NB4 (cell line): ENCODE measurements around the gene PTPRG.
"Not testable (repeated sequence)": the region's sequence is repeated elsewhere in the genome, so short reads cannot be mapped to it uniquely, and the experiment has no call there.

Experiments
- DNase-seq: peaks from one replicate; pipeline ENCODE4 v3.0.0; 2010; ENCODE audit warnings: low read depth
- H3K4me3 ChIP-seq: one replicate; pipeline ENCODE4 v1.5.1; 2011; ENCODE audit warnings: mild to moderate bottlenecking, low read depth, low read length, moderate library complexity
- MYC ChIP-seq: IDR thresholded peaks from 2 replicates; pipeline ENCODE4 v1.6.1; 2011; ENCODE audit warnings: low read depth, low read length
- POLR2A ChIP-seq: IDR thresholded peaks from 2 replicates; pipeline ENCODE4 v1.6.1; 2011; ENCODE audit warnings: mild to moderate bottlenecking; ENCODE audit not compliant: insufficient read length; ENCODE audit errors: extremely low read depth
- TF ChIP-seq, protein P1 (sequence below): IDR thresholded peaks from 2 replicates; pipeline ENCODE4 v1.6.1; 2011; ENCODE audit warnings: low read depth, low read length
- TF ChIP-seq, protein P2 (sequence below): IDR thresholded peaks from one replicate; pipeline ENCODE4 v1.5.1; 2012; ENCODE audit warnings: low read depth, low read length

The PTPRG gene

DNA sequence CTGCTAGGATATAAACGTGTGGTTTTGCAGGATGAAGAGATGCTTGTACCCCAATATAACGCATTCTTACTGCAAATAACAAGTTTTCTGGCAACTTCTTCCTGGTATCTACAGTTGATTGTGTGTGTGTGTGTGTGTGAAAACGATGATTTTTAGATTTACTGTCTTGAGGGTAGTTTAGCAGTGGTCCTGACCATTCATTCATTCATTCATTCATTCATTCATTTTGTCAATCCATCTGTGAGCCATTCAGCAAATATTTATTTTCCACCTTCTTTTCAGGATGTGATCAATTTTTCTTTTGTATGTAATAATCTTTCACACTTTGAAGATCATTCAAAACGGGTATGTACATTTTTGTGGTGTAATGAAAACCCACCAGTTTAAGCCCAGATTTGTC, 250.7 kb downstream of the PTPRG start:
- no peak for TF ChIP-seq MYC
- TF ChIP-seq, protein P1, sequence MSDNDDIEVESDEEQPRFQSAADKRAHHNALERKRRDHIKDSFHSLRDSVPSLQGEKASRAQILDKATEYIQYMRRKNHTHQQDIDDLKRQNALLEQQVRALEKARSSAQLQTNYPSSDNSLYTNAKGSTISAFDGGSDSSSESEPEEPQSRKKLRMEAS: no peak
- TF ChIP-seq POLR2A: no peak
- TF ChIP-seq, protein P2, sequence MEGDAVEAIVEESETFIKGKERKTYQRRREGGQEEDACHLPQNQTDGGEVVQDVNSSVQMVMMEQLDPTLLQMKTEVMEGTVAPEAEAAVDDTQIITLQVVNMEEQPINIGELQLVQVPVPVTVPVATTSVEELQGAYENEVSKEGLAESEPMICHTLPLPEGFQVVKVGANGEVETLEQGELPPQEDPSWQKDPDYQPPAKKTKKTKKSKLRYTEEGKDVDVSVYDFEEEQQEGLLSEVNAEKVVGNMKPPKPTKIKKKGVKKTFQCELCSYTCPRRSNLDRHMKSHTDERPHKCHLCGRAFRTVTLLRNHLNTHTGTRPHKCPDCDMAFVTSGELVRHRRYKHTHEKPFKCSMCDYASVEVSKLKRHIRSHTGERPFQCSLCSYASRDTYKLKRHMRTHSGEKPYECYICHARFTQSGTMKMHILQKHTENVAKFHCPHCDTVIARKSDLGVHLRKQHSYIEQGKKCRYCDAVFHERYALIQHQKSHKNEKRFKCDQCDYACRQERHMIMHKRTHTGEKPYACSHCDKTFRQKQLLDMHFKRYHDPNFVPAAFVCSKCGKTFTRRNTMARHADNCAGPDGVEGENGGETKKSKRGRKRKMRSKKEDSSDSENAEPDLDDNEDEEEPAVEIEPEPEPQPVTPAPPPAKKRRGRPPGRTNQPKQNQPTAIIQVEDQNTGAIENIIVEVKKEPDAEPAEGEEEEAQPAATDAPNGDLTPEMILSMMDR: no peak
- H3K4me3 ChIP-seq: no peak overlapping the region
- no peak for DNase-seq

DNA sequence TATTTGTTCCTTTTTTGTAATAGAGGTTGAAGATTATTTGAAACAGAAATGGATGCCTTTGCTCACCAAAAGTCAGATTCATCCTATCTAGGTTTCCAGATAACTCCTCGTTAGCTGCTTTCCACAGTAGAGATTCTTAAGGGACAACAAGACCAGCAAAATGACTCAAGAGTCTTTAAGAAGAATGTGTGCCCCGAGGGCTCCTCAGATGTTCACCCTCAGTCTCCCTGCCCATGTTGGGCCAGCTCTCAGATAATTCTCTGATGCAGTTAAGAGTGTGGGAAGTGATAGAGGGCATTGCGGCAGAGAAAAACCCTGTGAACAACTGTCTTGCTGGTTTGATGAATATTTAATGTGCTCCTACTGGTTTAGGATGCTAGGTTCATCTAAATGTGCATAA, 251.1 kb downstream of the PTPRG start:
- no peak for TF ChIP-seq POLR2A
- TF ChIP-seq MYC: no peak
- TF ChIP-seq, protein P1: no peak
- TF ChIP-seq, protein P2: no peak

DNA sequence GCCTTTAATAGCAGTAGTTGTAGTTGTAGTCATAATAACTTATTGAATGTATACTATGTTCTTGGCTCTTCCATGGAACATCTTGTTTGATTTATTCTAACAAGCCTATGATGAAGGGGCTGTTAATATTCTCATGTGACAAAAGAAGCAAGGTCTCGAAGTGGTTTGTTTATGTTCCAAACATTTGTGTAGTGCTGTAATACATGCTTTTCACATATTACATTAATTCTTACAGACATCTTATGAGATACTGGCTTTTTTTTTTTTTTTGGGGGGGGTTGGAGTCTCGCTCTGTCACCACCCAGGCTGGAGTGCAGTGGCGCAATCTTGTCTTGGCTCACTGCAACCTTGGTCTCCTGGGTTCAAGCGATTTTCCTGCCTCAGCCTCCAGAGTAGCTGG, 252.3 kb downstream of the PTPRG start:
- TF ChIP-seq MYC (no peak), POLR2A (no peak)
- TF ChIP-seq, protein P2: no peak
- TF ChIP-seq, protein P1: no peak
- DNase-seq: no peak
- no peak overlapping the region for H3K4me3 ChIP-seq

More for the DNA sequence above, 251.1 kb downstream of the PTPRG start:
- DNase-seq: no peak
- no peak overlapping the region for H3K4me3 ChIP-seq

DNA sequence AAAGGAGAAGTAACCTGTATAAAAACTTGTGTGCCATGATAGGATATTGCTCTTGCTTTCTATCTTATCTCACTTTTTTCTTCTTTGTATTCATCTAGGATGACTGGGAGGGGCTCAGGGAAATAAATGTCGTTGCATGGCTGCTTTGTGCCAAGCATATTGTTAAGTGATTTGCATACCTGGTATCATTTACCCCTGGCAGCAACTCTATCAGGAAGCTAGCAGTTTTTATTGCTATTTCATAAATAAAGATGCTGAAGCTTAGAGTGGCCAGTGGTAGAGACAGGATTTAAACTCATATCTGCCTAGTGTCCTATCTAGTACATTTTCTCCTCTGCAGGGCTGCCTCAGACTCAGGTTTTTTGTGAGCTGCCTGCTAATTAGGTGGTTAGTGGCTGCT, 253.3 kb downstream of the PTPRG start:
- TF ChIP-seq, protein P1: no peak
- TF ChIP-seq MYC: no peak
- no peak for TF ChIP-seq POLR2A
- TF ChIP-seq, protein P2: no peak
- no peak for DNase-seq
- H3K4me3 ChIP-seq: no peak overlapping the region

DNA sequence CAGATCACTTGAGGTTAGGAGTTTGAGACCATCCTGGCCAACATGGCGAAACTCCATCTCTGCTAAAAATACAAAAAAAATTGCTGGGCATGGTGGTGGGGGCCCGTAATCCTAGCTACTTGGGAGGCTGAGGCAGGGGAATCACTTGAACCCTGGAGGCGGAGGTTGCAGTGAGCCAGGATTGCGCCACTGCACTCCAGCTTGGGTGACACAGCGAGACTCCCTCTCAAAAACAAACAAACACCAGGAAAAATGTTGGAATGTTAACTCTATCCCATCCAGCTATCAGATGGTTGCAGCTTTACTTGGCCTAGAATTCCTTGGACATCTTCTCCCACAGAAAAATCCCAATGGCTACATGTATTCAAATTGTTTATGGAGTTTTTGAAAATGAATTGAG, 254.9 kb downstream of the PTPRG start:
- DNase-seq: not testable (repeated sequence)

DNA sequence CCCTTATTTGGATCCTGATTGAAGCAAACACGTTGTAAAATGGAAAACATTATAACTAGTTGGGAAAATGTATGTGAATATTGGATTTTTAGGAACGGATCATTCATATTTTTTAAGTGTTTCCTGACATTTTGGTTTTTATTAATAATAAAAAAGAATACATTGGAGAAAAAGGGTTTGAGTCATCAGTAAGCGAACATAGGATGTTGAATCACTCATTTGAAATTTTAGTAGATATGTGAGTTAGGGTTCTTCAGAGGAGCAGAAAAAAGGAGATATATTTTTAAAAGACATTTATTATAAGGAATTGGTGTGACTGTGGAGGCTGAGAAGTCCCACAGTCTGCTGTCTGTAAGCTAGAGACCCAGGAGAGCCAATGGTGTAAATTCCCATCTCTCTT, 258.5 kb downstream of the PTPRG start:
- TF ChIP-seq POLR2A: no peak
- TF ChIP-seq, protein P2: no peak
- no peak for TF ChIP-seq MYC
- TF ChIP-seq, protein P1: no peak
- no peak for DNase-seq
- H3K4me3 ChIP-seq: no peak overlapping the region

More for the DNA sequence above, 254.9 kb downstream of the PTPRG start:
- not testable (repeated sequence) for H3K4me3 ChIP-seq
